HG02981 (cell line): ENCODE measurements around the gene NUDT9.
"Not testable (repeated sequence)": the region's sequence is repeated elsewhere in the genome, so short reads cannot be mapped to it uniquely, and the experiment has no call there.

Experiments used
- ATAC-seq: cut with Tn5 transposase; IDR thresholded peaks from one replicate; pipeline ENCODE4 v1.9.1; 2021; ENCODE audit warnings: mild to moderate bottlenecking, moderate library complexity; ENCODE audit not compliant: unreplicated experiment

NUDT9 gene

GRCh38 chr4:87451537-87451936 lies 29.2 kb downstream of the NUDT9 start:
- ATAC-seq = no peak

GRCh38 chr4:87458913-87459312 lies 36.5 kb downstream of the NUDT9 start:
- no peak for ATAC-seq

GRCh38 chr4:87461281-87461700 lies 38.9 kb downstream of the NUDT9 start:
- no peak for ATAC-seq

GRCh38 chr4:87462102-87462501 lies 39.7 kb downstream of the NUDT9 start:
- no peak for ATAC-seq

GRCh38 chr4:87465739-87466366 lies 43.5 kb downstream of the NUDT9 start:
- ATAC-seq = no peak

- ATAC-seq = no peak
Measured at GRCh38 chr4:87469390-87469789, 47.0 kb downstream of the NUDT9 start.

GRCh38 chr4:87476934-87477333 lies 54.6 kb downstream of the NUDT9 start:
- ATAC-seq = no peak

- ATAC-seq = no peak
Measured at GRCh38 chr4:87478732-87479250, 56.4 kb downstream of the NUDT9 start.

GRCh38 chr4:87481377-87481776 lies 59.0 kb downstream of the NUDT9 start:
- no peak for ATAC-seq

- not testable (repeated sequence) for ATAC-seq
Measured at GRCh38 chr4:87483247-87483646, 60.9 kb downstream of the NUDT9 start.

- ATAC-seq = not testable (repeated sequence)
Measured at GRCh38 chr4:87488666-87489065, 66.3 kb downstream of the NUDT9 start.

- no peak for ATAC-seq
Measured at GRCh38 chr4:87489678-87490077, 67.3 kb downstream of the NUDT9 start.

GRCh38 chr4:87490664-87491369 lies 68.4 kb downstream of the NUDT9 start:
- ATAC-seq = no peak

GRCh38 chr4:87491436-87491835 lies 69.1 kb downstream of the NUDT9 start:
- ATAC-seq = no peak

GRCh38 chr4:87491851-87492250 lies 69.5 kb downstream of the NUDT9 start:
- not testable (repeated sequence) for ATAC-seq

GRCh38 chr4:87493115-87493514 lies 70.7 kb downstream of the NUDT9 start:
- no peak for ATAC-seq

GRCh38 chr4:87497159-87497558 lies 74.8 kb downstream of the NUDT9 start:
- ATAC-seq = no peak

GRCh38 chr4:87497578-87497977 lies 75.2 kb downstream of the NUDT9 start:
- no peak for ATAC-seq

- ATAC-seq = peak; percentile 67
Measured at GRCh38 chr4:87498446-87498900, 76.1 kb downstream of the NUDT9 start.

- peak; percentile 73 for ATAC-seq
Measured at GRCh38 chr4:87499403-87500091, 77.2 kb downstream of the NUDT9 start.

GRCh38 chr4:87500092-87500462 lies 77.7 kb downstream of the NUDT9 start:
- peak; percentile 31 for ATAC-seq
